Subcutaneous abdominal adipose tissue (tissue), 5 donors: ENCODE results near the gene PIEZO1.

Source experiments
- H3K27ac ChIP-seq: one replicate; pipeline ENCODE4 v1.7.0; 2013; ENCODE audit warnings: low read depth, mild to moderate bottlenecking, inconsistent platforms, low read length, moderate library complexity
- H3K27me3 ChIP-seq, 5 donors: one replicate each; pipeline ENCODE4 v1.7.0; 2013; ENCODE audit warnings: low read length in 5 of 5, inconsistent platforms in 1 of 5; ENCODE audit not compliant: control insufficient read depth in 5 of 5, insufficient read depth in 4 of 5
- H3K36me3 ChIP-seq, 5 donors: one replicate each; pipeline ENCODE4 v1.7.0; 2013; ENCODE audit warnings: low read length in 5 of 5; ENCODE audit not compliant: control insufficient read depth in 5 of 5, insufficient read depth in 5 of 5
- H3K4me1 ChIP-seq, 5 donors: one replicate each; pipeline ENCODE4 v1.7.0; 2013; ENCODE audit warnings: low read length in 5 of 5, mild to moderate bottlenecking in 3 of 5, moderate library complexity in 1 of 5; ENCODE audit not compliant: control insufficient read depth in 5 of 5, insufficient read depth in 5 of 5
- H3K4me3 ChIP-seq, 5 donors: one replicate each; pipeline ENCODE4 v1.7.0; 2013; ENCODE audit warnings: low read length in 5 of 5, low read depth in 1 of 5
- H3K9ac ChIP-seq, 5 donors: one replicate each; pipeline ENCODE4 v1.7.0; 2013; ENCODE audit warnings: low read length in 5 of 5, mild to moderate bottlenecking in 4 of 5, moderate library complexity in 3 of 5
- H3K9me3 ChIP-seq, 5 donors: one replicate each; pipeline ENCODE4 v1.7.0; 2013; ENCODE audit warnings: low read length in 5 of 5; ENCODE audit not compliant: control insufficient read depth in 5 of 5
- donor health status: healthy.
- donor health status: healthy.
- donor health status: healthy.
- donor health status: healthy.
- donor health status: healthy.

PIEZO1 gene

DNA sequence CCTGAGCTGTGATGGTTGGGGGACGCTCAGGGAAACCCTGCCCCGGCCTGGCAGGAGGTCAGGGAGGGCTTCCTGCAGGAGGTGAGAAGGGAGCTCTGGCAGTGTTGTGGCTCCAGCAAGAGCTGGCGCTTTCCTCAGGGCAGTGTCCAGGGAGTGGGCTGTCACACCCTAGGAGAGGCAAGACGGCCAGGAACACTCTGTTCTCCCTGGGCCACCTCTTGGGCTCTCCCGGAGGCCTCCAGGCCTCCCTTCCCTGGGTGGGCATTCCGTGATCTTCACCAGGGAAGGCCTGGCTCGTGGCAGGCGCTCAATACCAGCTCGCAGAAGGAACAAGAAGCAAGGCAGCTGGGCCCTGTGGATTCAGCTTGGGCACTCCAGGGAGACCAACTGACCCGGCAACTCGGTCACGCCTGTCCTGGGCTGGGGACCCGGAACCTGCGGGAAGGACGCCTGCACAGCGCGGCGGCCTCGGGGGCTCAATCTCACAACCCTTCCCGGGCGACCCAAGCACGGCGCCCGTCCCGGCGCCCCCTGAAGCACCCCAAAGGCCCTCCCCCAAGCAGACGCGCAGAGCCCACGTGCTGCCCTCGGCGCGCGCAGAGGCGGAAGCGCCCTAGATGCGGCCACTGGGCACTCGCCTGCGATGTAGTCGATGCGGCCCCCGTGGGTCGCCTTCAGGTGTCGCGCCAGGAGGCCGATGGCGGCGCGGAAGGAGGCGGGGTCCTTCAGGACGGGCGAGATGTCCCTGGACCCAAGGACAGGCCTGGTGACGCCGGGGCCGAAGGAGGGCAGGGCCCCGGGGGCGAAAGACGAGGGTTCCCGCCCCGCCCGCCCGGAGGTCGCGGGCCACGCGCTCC lies 26.1 kb upstream of the PIEZO1 start:
- Histone ChIP-seq H3K36me3 (peaks cover 0 to 24% (median 15%) of the 10 kb centered on the region in 5 donors), H3K4me1 (peaks cover 6 to 41% (median 37%) of the 10 kb centered on the region in 5 donors), H3K27ac (peak overlapping the region; percentile 67), H3K9ac (peak overlapping the region; percentile 31 to 83 (median 48)), H3K27me3 (no peaks in the 10 kb centered on the region), H3K9me3 (no peaks in the 10 kb centered on the region), H3K4me3 (peak overlapping the region; percentile 66 to 75 (median 71))

DNA sequence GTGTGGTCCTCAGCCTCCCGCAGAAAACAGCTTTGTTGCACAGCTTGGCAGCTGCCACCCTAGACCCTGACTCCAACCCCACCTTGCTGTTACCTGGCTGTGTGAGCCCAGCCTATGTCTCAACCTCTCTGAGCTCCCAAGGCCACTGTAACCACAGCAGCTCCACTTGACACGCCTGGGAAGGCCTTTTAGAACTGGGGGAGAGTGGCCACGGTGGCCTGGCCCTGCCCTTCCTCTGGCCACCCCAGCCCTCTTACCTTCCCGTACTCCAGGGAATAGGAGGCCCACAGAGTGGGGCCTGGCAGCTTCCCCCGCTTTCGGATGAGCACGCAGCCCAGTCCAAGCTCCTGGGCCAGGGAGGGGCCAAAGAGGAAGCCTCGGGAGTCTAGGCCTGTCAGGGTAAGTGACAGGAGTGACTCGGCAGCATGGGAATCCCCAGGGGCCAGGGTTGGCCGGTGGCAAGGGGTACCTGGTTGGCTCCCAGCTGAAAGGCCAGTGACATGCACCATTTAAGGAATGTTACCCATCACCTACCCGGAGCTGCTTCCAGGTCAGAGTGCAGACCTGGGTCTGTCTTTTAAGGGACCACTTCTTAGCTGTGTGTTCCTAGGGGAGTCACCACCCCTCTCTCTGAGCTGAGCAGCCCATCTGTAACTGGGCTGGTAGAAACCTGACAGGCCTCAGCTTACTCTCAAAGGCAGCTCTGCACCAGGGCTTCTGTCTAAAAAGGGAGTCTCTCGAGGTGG lies 25.3 kb upstream of the PIEZO1 start:
- H3K27ac ChIP-seq = peak overlapping the region; percentile 67

DNA sequence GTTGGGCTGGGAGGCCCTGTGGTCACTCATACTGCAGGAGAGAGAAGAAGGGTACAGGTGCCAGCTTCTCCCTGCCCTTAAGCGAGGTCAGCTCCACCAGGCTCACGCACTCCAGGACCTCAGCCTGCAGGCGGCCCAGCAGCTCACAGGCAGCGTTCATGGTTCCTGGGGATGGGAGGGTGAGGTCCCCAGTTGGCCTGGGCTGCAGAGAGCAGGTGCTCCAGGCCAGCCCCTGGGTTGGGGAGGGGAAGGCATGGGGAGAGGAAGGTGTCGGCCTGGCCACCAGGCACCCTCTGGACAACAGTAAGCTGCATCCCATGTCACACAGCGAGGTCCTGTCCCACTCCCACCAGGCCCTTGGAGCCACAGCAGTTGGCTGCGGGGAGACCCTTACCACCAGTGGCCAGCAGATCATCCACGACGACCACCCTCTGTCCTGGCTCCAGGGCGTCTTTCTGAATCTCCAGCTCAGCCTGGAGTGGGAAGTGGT lies 24.7 kb upstream of the PIEZO1 start:
- Histone ChIP-seq H3K9ac (peak overlapping the region in 1 of 5 donors; percentile 60), H3K36me3 (peaks cover 0 to 24% (median 15%) of the 10 kb centered on the region in 5 donors), H3K4me3 (peak overlapping the region in 2 of 5 donors; percentile 74 to 75), H3K27me3 (peaks cover 0 to under 1% (median 0%) of the 10 kb centered on the region in 5 donors), H3K4me1 (peaks cover 6 to 45% (median 37%) of the 10 kb centered on the region in 5 donors), H3K27ac (no peak overlapping the region), H3K9me3 (no peaks in the 10 kb centered on the region)

More for the DNA sequence above, 25.3 kb upstream of the PIEZO1 start:
- no peaks in the 10 kb centered on the region for H3K9me3 ChIP-seq
- peaks cover 6 to 41% (median 37%) of the 10 kb centered on the region in 5 donors for H3K4me1 ChIP-seq
- no peaks in the 10 kb centered on the region for H3K27me3 ChIP-seq
- peak overlapping the region in 3 of 5 donors; percentile 60 to 83 (median 66) for H3K9ac ChIP-seq
- peaks cover 0 to 24% (median 15%) of the 10 kb centered on the region in 5 donors for H3K36me3 ChIP-seq
- H3K4me3 ChIP-seq = peak overlapping the region; percentile 66 to 75 (median 71)

DNA sequence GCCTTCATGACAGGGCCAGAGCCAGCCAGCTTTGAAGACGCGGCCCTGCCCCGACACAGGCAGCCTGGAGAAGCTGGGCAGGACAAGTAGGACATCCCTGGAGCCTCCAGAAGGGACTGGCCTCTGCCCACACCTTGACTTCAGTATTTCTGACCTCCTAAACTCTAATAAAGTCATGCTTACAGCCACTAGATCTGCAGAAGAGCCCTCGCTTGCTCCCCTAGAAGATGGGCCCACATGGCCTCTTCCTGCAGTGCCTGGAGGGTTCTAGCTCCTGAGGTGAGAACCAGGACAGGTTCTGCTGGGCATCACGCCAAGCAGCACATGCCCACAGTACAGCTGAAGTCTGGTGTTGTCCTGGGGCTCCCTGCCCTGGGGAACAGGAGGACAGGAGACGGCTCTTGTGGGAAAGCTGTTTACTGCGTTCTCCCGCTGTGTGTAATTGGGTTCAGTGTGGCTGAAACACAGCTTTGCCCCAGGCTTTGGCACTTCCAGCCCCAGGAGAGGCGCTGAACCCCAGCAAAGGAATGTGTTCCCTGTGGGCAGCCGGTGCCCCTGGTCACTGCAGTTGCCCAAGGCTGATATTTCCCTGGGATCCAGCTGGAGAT lies 24.2 kb upstream of the PIEZO1 start:
- Histone ChIP-seq H3K4me1 (peaks cover 6 to 51% (median 43%) of the 10 kb centered on the region in 5 donors), H3K9ac (no peak overlapping the region), H3K36me3 (peaks cover 0 to 24% (median 15%) of the 10 kb centered on the region in 5 donors), H3K4me3 (no peak overlapping the region), H3K27me3 (peaks cover 0 to 4% (median 3%) of the 10 kb centered on the region in 5 donors), H3K27ac (no peak overlapping the region), H3K9me3 (no peaks in the 10 kb centered on the region)

DNA sequence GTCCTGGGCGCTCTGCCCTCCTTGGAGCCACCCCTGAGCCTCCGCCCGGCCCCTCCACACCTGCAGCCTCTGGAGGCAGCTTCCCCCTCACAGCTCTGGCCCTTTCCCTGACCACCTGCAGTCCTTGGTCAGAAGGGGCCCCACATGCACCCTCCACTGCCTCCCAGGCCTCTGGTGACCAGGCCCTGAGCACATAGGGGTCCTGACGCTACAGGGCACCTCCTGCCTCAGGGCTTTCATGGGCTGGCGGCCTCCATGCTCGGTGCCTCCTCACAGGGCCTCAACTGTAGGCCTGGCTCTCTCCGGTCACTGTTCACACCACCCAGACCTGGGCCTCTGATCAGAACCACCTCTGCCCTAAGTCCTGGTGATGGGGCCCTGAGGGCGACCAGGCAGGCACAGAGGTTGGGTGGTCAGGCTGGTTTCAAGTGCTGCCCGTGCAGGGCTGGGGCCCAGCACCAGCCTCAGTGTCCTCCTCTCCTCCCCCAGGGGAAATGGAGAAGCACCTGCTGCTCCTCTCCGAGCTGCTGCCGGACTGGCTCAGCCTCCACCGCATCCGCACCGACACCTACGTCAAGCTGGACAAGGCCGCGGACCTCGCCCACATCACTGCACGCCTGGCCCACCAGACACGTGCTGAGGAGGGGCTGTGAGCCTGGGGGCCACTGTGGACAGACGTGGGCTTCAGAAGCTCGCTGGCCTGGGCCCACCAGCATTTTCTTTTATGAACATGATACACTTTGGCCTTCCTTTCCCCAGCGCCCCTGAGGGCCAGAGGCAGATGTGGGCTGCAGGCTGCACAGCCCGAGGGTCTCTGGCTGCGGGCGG lies 22.8 kb upstream of the PIEZO1 start:
- H3K27ac ChIP-seq = no peak overlapping the region
- peaks cover 0 to 4% (median 4%) of the 10 kb centered on the region in 5 donors for H3K27me3 ChIP-seq
- peaks cover 0 to 24% (median 15%) of the 10 kb centered on the region in 5 donors for H3K36me3 ChIP-seq
- no peaks in the 10 kb centered on the region for H3K9me3 ChIP-seq
- H3K4me3 ChIP-seq = no peak overlapping the region
- H3K9ac ChIP-seq = no peak overlapping the region
- H3K4me1 ChIP-seq = peaks cover 6 to 52% (median 41%) of the 10 kb centered on the region in 5 donors

DNA sequence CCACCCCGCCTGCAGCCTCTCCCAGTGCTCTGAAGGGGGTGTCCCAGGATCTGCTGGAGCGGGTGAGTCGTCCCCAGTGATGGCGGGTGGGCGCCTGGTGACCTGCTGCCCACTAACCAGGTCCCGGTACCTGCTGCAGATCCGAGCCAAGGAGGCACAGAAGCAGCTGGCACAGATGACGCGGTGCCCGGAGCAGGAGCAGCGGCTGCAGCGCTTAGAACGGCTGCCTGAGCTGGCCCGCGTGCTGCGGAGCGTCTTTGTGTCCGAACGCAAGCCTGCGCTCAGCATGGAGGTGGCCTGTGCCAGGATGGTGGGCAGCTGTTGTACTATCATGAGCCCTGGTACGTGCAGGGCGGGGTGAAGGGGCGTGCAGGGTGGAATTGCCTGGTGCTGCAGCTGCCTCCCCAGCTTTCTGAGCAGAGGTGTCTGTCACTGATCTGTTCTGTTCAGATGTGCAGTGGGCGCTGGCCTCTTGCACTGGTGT lies 22.2 kb upstream of the PIEZO1 start:
- H3K9ac ChIP-seq = no peak overlapping the region
- no peaks in the 10 kb centered on the region for H3K9me3 ChIP-seq
- peaks cover 0 to 4% (median 4%) of the 10 kb centered on the region in 5 donors for H3K27me3 ChIP-seq
- no peak overlapping the region for H3K4me3 ChIP-seq
- peaks cover 6 to 52% (median 42%) of the 10 kb centered on the region in 5 donors for H3K4me1 ChIP-seq
- H3K36me3 ChIP-seq = peaks cover 0 to 24% (median 15%) of the 10 kb centered on the region in 5 donors
- no peak overlapping the region for H3K27ac ChIP-seq

DNA sequence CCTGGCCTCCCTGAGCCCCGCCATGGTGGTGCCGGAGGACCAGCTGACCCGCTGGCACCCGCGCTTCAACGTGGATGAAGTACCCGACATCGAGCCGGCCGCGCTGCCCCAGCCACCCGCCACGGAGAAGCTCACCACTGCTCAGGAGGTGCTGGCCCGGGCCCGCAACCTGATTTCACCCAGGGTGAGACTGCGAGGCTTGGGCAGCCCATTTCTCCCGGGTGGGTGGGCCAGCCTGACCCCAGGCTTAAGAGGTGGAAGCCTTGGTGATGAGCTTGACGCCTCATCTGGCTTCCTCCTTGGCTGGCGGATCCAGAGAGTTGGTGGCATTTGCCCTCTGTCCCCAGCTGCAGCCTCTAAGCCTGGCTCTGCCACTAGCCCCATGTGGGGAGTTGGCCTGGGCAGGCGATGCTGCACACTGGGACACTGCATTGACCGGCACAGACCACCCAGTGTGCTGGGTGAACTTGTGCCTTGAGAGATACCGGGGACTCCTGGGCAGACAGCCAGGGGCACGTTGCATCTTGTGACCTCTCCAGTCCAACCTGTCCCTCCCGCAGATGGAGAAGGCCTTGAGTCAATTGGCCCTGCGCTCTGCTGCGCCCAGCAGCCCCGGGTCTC lies 21.6 kb upstream of the PIEZO1 start:
- Histone ChIP-seq H3K9ac (no peak overlapping the region), H3K27ac (no peak overlapping the region), H3K27me3 (peaks cover 0 to 4% (median 4%) of the 10 kb centered on the region in 5 donors), H3K9me3 (no peaks in the 10 kb centered on the region), H3K4me1 (peaks cover 6 to 53% (median 40%) of the 10 kb centered on the region in 5 donors), H3K4me3 (no peak overlapping the region), H3K36me3 (peaks cover 0 to 24% (median 15%) of the 10 kb centered on the region in 5 donors)

DNA sequence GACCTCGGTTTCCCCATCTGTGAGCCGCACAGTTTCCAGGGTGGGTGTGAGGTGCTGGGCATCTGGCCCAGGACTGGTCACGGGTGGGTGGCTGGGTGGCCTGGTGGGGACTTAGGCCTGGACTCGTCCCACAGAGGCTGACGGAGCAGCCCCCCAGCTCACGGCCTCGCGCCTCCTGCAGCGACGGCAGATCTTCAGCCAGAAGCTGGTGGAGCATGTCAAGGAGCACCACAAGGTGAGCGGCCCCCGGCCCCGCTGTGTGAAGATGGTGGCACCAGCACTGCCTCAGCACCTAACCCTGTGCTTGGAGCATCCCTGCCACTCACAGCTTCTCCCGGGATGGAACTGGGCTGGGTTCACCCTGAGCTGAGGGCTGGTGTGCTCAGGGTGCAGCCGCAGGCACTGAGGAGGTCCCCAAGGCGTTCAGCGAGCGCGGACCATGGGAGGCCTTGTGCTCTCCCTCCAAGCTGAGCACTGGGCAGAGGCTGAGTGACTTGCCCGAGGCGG lies 20.9 kb upstream of the PIEZO1 start:
- Histone ChIP-seq H3K27me3 (peaks cover 0 to 4% (median 4%) of the 10 kb centered on the region in 5 donors), H3K36me3 (peaks cover 0 to 24% (median 15%) of the 10 kb centered on the region in 5 donors), H3K4me3 (no peak overlapping the region), H3K27ac (no peak overlapping the region), H3K4me1 (peaks cover 6 to 46% (median 33%) of the 10 kb centered on the region in 5 donors), H3K9ac (no peak overlapping the region), H3K9me3 (no peaks in the 10 kb centered on the region)
